Neuron (in vitro differentiated cells): ENCODE measurements around the gene SENP7.
"Not testable (repeated sequence)": the region's sequence is repeated elsewhere in the genome, so short reads cannot be mapped to it uniquely, and the experiment has no call there.

Experiments
- H2AFZ ChIP-seq: one replicate; pipeline ENCODE4 v1.6.1; 2013; ENCODE audit warnings: low read depth, mild to moderate bottlenecking, inconsistent platforms, low read length, moderate library complexity
- H3K27me3 ChIP-seq: one replicate; pipeline ENCODE4 v1.6.1; 2013; ENCODE audit warnings: low read length; ENCODE audit not compliant: insufficient read depth
- H3K36me3 ChIP-seq: one replicate; pipeline ENCODE4 v1.6.1; 2013; ENCODE audit warnings: low read length; ENCODE audit not compliant: insufficient read depth
- H3K4me1 ChIP-seq: one replicate; pipeline ENCODE4 v1.6.1; 2013; ENCODE audit warnings: low read length; ENCODE audit not compliant: insufficient read depth
- H3K4me3 ChIP-seq: 2 replicates; pipeline ENCODE4 v1.5.1; 2013; ENCODE audit warnings: mild to moderate bottlenecking, low read length, moderate library complexity
- H3K9me3 ChIP-seq: one replicate; pipeline ENCODE4 v1.6.1; 2013; ENCODE audit warnings: low read length

Gene SENP7

GRCh38 chr3:101512396-101512645 is 691 bp downstream of the SENP7 start:
- peak overlapping the region; percentile 95 for H2AFZ ChIP-seq
- peak overlapping the region; percentile 61 for H3K4me3 ChIP-seq
- H3K36me3 ChIP-seq = no peaks in the 10 kb centered on the region
- H3K9me3 ChIP-seq = no peaks in the 10 kb centered on the region
- peaks cover 7% of the 10 kb centered on the region for H3K4me1 ChIP-seq
- peaks cover 1% of the 10 kb centered on the region for H3K27me3 ChIP-seq

GRCh38 chr3:101509811-101510210 is 3.2 kb downstream of the SENP7 start:
- H3K36me3 ChIP-seq = peaks cover 6% of the 10 kb centered on the region
- H2AFZ ChIP-seq = no peak overlapping the region
- no peaks in the 10 kb centered on the region for H3K9me3 ChIP-seq
- no peaks in the 10 kb centered on the region for H3K27me3 ChIP-seq
- H3K4me1 ChIP-seq = peaks cover 7% of the 10 kb centered on the region
- H3K4me3 ChIP-seq = no peak overlapping the region

GRCh38 chr3:101509281-101509680 is 3.7 kb downstream of the SENP7 start:
- Histone ChIP-seq H2AFZ (no peak overlapping the region), H3K27me3 (no peaks in the 10 kb centered on the region), H3K4me1 (peaks cover 7% of the 10 kb centered on the region), H3K9me3 (no peaks in the 10 kb centered on the region), H3K36me3 (peaks cover 6% of the 10 kb centered on the region), H3K4me3 (no peak overlapping the region)

DNA sequence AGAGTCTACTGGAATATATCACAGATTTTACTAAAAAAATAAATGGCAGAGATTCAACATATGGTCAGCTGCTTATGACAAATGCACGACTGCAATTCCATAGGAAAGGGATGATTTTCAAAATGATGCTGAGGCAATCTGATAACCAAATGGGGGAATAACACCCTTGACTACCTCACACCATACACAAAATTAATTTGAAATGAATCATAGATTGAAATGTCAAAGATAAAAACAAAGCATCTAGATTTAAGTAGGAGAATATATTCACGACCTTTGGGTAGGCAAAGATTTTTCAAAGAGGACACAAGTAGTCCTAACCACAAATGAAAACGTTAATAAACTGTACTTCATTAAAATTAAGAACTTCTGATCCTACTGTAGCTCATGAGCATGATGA is 11.2 kb downstream of the SENP7 start:
- Histone ChIP-seq H3K27me3 (no peaks in the 10 kb centered on the region), H3K4me1 (no peaks in the 10 kb centered on the region), H3K4me3 (no peak overlapping the region), H2AFZ (no peak overlapping the region), H3K36me3 (peaks cover 18% of the 10 kb centered on the region), H3K9me3 (no peaks in the 10 kb centered on the region)

DNA sequence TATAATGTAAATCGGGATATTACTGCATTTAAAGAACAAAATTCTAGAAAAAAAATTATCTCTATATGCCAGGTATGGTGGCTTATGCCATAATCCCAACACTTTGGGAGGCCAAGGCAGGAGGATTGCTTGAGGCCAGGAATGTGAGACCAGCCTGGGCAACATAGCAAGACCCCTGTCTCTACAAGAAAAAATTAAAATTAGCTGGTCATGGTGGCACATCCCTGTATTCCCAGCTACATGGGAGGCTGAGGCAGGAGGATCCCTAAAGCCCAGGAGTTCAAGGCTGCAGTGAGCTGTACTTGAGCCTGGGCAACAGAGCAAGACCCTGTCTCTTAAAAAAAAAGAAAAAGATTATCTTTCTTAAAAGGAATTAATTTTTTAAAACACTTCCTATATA is 12.8 kb downstream of the SENP7 start:
- no peaks in the 10 kb centered on the region for H3K27me3 ChIP-seq
- H3K9me3 ChIP-seq = no peaks in the 10 kb centered on the region
- H3K4me1 ChIP-seq = no peaks in the 10 kb centered on the region
- H2AFZ ChIP-seq = no peak overlapping the region
- no peak overlapping the region for H3K4me3 ChIP-seq
- peaks cover 12% of the 10 kb centered on the region for H3K36me3 ChIP-seq

DNA sequence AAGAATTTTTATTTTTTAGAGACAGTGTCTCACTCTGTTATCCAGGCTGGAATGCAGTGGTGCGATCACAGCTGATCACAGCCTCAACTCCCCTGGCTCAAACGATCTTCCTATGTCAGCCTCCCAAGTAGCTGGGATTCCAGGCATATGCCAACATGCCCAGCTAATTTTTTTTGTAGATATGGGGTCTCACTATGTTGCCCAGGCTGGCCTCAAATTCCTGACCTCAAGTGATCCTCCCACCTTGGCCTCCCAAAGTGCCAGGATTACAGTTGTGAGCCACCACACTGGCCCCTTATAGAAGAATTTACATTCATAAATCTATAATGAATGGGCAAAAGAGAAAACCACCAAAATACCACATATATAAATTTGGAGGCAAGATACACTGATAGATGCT is 15.2 kb downstream of the SENP7 start:
- Histone ChIP-seq H3K27me3 (no peaks in the 10 kb centered on the region), H3K4me1 (no peaks in the 10 kb centered on the region), H3K4me3 (no peak overlapping the region), H2AFZ (no peak overlapping the region), H3K36me3 (peaks cover 14% of the 10 kb centered on the region), H3K9me3 (no peaks in the 10 kb centered on the region)

DNA sequence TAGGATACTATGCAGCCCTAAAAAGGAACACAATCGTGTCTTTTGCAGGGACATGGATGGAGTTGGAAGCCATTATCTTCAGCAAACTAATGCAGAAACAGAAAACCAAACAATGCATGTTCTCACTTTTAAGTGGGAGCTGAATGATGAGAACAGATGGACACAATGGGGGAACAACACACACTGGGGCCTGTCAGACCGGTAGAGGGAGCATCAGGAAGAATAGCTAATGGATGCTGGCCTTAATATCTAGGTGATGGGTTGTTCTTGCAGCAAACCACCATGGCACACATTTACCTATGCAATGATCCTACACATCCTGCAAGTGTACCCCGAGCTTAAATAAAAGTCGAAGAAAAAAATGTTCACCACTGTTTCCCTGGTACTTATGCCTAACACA is 17.5 kb downstream of the SENP7 start:
- Histone ChIP-seq H3K27me3 (no peaks in the 10 kb centered on the region), H3K4me1 (no peaks in the 10 kb centered on the region), H2AFZ (no peak overlapping the region), H3K9me3 (no peaks in the 10 kb centered on the region), H3K36me3 (peaks cover 25% of the 10 kb centered on the region), H3K4me3 (no peak overlapping the region)

GRCh38 chr3:101484805-101485620 is 28.0 kb downstream of the SENP7 start:
- H3K9me3 ChIP-seq = no peaks in the 10 kb centered on the region
- no peak overlapping the region for H2AFZ ChIP-seq
- H3K4me3 ChIP-seq = no peak overlapping the region
- H3K4me1 ChIP-seq = no peaks in the 10 kb centered on the region
- no peaks in the 10 kb centered on the region for H3K27me3 ChIP-seq
- H3K36me3 ChIP-seq = peaks cover 8% of the 10 kb centered on the region

DNA sequence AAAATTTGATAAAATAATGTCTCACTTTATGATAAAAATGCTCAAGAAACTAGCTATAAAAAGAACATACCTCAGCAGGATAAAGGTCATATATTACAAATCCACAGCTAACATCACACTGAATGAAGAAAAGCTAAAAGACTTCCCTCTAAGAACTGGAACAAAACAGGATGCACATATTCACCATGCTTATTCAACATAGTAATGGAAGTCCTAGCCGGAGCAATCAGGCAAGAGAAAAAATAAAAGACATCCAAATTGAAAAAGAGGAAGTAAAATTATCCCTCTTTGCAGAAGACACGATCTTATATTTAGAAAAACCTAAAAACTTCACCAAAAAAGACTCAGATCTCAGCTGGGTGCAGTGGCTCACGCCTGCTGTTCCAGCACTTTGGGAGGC is 34.0 kb downstream of the SENP7 start:
- H3K36me3 ChIP-seq = peaks cover 14% of the 10 kb centered on the region
- no peaks in the 10 kb centered on the region for H3K4me1 ChIP-seq
- no peaks in the 10 kb centered on the region for H3K27me3 ChIP-seq
- H2AFZ ChIP-seq = no peak overlapping the region
- no peak overlapping the region for H3K4me3 ChIP-seq
- H3K9me3 ChIP-seq = peaks cover 2% of the 10 kb centered on the region

GRCh38 chr3:101474841-101475552 is 38.0 kb downstream of the SENP7 start:
- not testable (repeated sequence) for H2AFZ ChIP-seq, H3K9me3 ChIP-seq, H3K4me1 ChIP-seq, H3K4me3 ChIP-seq, H3K27me3 ChIP-seq
- peaks cover 14% of the 10 kb centered on the region for H3K36me3 ChIP-seq

DNA sequence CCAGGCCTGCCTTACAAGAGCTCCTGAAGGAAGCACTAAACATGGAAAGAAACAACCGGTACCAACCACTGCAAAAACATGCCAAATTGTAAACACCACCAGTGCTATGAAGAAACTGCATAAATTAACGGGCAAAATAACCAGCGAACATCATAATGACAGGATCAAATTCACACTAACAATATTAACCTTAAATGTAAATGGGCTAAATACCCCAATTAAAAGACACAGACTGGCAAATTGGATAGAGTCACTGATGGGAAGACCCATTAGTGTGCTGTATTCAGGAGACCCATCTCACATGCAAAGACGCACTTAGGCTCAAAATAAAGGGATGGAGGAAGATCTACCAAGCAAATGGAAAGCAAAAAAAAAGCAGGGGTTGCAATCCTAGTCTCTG is 44.3 kb downstream of the SENP7 start:
- H3K4me1 ChIP-seq, H3K27me3 ChIP-seq, H3K36me3 ChIP-seq, H2AFZ ChIP-seq, H3K9me3 ChIP-seq, H3K4me3 ChIP-seq: not testable (repeated sequence)

DNA sequence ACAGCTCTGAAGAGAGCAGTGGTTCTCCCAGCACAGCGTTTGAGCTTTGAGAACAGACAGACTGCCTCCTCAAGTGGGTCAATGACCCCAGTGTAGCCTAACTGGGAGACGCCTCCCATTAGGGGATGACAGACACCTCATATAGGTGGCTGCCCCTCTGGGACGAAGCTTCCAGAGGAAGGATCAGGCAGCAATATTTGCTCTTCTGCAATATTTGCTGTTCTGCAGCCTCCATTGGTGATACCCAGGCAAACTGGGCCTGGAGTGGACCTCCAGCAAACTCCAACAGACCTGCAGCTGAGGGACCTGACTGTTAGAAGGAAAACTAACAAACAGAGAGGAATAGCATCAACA is 45.7 kb downstream of the SENP7 start:
- not testable (repeated sequence) for H3K4me1 ChIP-seq, H3K27me3 ChIP-seq, H3K9me3 ChIP-seq, H2AFZ ChIP-seq, H3K36me3 ChIP-seq
- peak overlapping the region; percentile 37 for H3K4me3 ChIP-seq

DNA sequence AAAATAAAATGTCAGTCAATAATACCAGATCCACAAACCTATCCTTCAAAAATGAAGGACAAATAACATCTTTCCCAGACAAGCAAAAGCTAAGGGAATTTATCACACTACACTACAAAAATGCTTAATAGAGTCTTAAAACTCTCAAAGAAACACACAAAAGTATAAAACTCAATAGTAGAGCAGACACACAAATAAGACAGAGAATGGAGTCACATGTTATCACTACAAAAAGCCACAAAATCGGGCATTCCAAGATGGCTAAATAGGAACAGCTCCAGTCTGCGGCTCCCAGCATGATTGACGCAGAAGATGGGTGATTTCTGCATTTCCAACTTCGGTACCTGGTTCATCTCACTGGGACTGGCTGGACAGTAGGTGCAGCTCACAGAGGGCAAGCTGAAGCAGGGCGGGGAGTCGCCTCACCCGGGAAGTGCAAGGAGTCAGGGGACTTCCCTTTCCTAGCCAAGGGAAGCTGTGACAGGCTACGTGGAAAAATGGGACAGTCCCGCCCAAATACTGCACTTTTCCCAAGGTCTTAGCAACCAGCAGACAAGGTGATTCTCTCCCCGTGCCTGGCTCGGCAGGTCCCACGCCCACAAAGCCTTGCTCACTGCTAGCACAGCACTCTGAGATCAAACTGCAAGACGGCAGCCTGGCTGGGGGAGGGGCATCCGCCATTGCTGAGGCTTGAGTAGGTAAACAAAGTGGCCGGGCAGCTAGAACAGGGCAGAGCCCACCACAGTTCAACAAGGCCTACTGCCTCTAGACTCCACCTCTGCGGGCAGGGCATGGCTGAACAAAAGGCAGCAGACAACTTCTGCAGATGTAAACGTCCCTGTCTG is 46.3 kb downstream of the SENP7 start:
- Histone ChIP-seq H3K9me3 (peaks cover 3% of the 10 kb centered on the region), H3K4me3 (peak overlapping the region; percentile 37), H3K36me3 (peaks cover 2% of the 10 kb centered on the region), H3K27me3 (no peaks in the 10 kb centered on the region), H3K4me1 (peaks cover 7% of the 10 kb centered on the region), H2AFZ (peak overlapping the region; percentile 77)
